ENCODE measurements around the gene TICAM2. TPM values are rescaled to one million over a fixed set of nuclear protein-coding genes. Genes with fewer than 3 reads are reported as not detected.

The TICAM2 gene
- total RNA-seq, 1 experiment from 2014 or later, result 2.1 TPM

- no peak for DNase-seq
- Mint-ChIP-seq H3K9me3 (ENCODE audit: low read depth, unreplicated experiment) (no peaks in the 10 kb centered on the region), H3K4me1 (ENCODE audit: low read depth, unreplicated experiment) (peaks cover 20% of the 10 kb centered on the region), H3K27ac (ENCODE audit: unreplicated experiment) (no peak overlapping the region), H3K36me3 (ENCODE audit: insufficient read depth, unreplicated experiment) (no peaks in the 10 kb centered on the region), H3K27me3 (ENCODE audit: unreplicated experiment) (no peaks in the 10 kb centered on the region), H3K4me3 (ENCODE audit: low read depth, unreplicated experiment) (no peak overlapping the region)
- intact Hi-C loops (cut with micrococcal nuclease; ENCODE audit: unreplicated experiment), result no loop called here
- TF ChIP-seq CTCF (IDR thresholded peaks at IDR 0.05; ENCODE audit: unreplicated experiment), result no peak
- CTCF ChIA-PET, result interaction anchor here (1.0 to 1.1 kb wide), 2 partner anchors 9 to 189 kb away, joined by 4 to 6 read pairs; no protein-coding TSS in a partner anchor
- no TSS peak for BruUV-seq (replicated peaks)
Measured at GRCh38 chr5:115565233-115565632, 37.0 kb downstream of the TICAM2 start.

DNA sequence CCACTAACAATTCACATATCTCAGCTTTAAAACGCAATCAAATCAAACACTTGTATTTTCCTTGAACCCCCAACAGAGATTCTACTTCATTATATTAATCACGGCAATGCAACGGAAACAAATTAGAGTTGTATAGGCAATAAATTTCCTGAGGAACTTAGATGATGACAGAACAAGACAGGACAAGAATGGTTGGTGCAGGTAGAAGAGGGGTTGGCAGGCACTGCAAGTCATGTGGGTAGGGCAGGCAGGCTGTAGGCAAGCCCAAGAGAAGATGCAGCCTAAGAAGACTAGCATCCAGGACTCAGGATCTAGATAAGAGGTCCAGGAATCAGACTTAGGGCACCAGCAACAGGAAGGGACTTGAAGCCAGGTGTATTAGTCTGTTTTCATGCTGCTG, 41.1 kb downstream of the TICAM2 start:
- no peak for TF ChIP-seq CTCF (IDR thresholded peaks at IDR 0.05; ENCODE audit: unreplicated experiment)
- DNase-seq, result no peak
- intact Hi-C loops (cut with micrococcal nuclease; ENCODE audit: unreplicated experiment), result no loop called here
- no peak overlapping the region for H3K27ac Mint-ChIP-seq (ENCODE audit: unreplicated experiment)
- H3K4me3 Mint-ChIP-seq (ENCODE audit: low read depth, unreplicated experiment), result no peak overlapping the region
- CTCF ChIA-PET, result no interaction called here
- H3K4me1 Mint-ChIP-seq (ENCODE audit: low read depth, unreplicated experiment), result peaks cover 26% of the 10 kb centered on the region
- H3K9me3 Mint-ChIP-seq (ENCODE audit: low read depth, unreplicated experiment), result no peaks in the 10 kb centered on the region
- no TSS peak for BruUV-seq (replicated peaks)
- no peaks in the 10 kb centered on the region for H3K36me3 Mint-ChIP-seq (ENCODE audit: insufficient read depth, unreplicated experiment)
- H3K27me3 Mint-ChIP-seq (ENCODE audit: unreplicated experiment), result no peaks in the 10 kb centered on the region

GRCh38 chr5:115559524-115559923, 42.8 kb downstream of the TICAM2 start:
- H3K27ac Mint-ChIP-seq (ENCODE audit: unreplicated experiment), result no peak overlapping the region

GRCh38 chr5:115558388-115558956, 43.8 kb downstream of the TICAM2 start:
- Mint-ChIP-seq H3K27ac (ENCODE audit: unreplicated experiment) (no peak overlapping the region), H3K4me3 (ENCODE audit: low read depth, unreplicated experiment) (no peak overlapping the region), H3K9me3 (ENCODE audit: low read depth, unreplicated experiment) (no peaks in the 10 kb centered on the region), H3K4me1 (ENCODE audit: low read depth, unreplicated experiment) (peaks cover 9% of the 10 kb centered on the region), H3K36me3 (ENCODE audit: insufficient read depth, unreplicated experiment) (no peaks in the 10 kb centered on the region), H3K27me3 (ENCODE audit: unreplicated experiment) (no peaks in the 10 kb centered on the region)
- CTCF ChIA-PET, result no interaction called here
- no peak for TF ChIP-seq CTCF (IDR thresholded peaks at IDR 0.05; ENCODE audit: unreplicated experiment)
- intact Hi-C loops (cut with micrococcal nuclease; ENCODE audit: unreplicated experiment), result no loop called here
- no TSS peak for BruUV-seq (replicated peaks)
- DNase-seq, result no peak

More at GRCh38 chr5:115559524-115559923, 42.8 kb downstream of the TICAM2 start:
- H3K4me3 Mint-ChIP-seq (ENCODE audit: low read depth, unreplicated experiment), result no peak overlapping the region
- H3K4me1 Mint-ChIP-seq (ENCODE audit: low read depth, unreplicated experiment), result peaks cover 9% of the 10 kb centered on the region
- CTCF ChIA-PET, result interaction anchor here (0.7 to 1.4 kb wide), 2 partner anchors 8 to 26 kb away, joined by 3 to 4 read pairs; no protein-coding TSS in a partner anchor
- no peak for DNase-seq
- BruUV-seq (replicated peaks), result no TSS peak
- intact Hi-C loops (cut with micrococcal nuclease; ENCODE audit: unreplicated experiment), result no loop called here
- no peaks in the 10 kb centered on the region for H3K36me3 Mint-ChIP-seq (ENCODE audit: insufficient read depth, unreplicated experiment)
- no peaks in the 10 kb centered on the region for H3K27me3 Mint-ChIP-seq (ENCODE audit: unreplicated experiment)
- no peaks in the 10 kb centered on the region for H3K9me3 Mint-ChIP-seq (ENCODE audit: low read depth, unreplicated experiment)
- no peak for TF ChIP-seq CTCF (IDR thresholded peaks at IDR 0.05; ENCODE audit: unreplicated experiment)
